Measurements from ENCODE around the gene ZNF668.

ZNF668 gene

DNA sequence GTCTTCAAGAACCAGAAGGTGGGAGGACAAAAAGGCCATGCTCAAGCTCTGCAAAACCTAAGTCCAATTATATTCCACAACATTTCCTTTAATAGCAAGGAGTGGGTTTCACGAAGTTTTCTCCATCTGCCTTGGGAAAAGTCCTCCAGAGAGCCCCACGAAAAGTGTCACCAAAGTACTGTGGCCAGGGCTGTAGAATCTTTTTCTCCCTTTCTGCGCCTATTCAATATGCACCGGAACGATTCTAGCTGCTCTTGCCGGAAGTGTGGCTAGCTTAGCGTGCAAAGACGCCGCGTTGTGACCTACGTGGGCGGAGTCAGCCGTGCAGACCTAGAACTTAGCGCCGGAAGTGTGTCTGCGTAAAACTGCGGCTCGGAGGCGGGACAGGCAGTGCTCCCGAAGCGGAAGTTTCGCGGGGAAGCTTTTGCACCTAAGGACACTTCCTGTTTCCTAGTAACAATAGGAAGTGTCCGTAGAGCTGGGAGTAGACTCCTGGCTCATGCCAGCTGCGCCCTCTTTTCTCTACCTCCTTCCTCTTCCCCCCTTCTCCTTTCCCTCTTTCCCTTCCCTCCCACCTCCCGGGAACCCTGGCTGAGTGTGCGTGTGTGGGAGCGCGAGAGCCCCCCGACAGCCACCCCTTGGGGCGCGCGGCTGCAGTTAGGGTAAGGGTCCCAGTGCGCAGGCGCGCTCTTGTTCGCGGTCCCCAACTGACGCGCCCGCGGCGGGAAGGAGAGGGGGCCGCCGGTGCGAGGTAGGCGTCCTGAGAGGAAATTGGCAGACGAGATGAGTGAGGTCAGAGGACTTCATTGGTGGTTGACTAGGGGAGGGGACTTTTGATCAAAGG, at the start of gene ZNF668, which contains the start of gene ZNF646:
ZNF668 (minus strand) TSS at position 271 of the 844 bp plus-strand sequence. CDS start 9,781 bp downstream, outside the sequence.
ZNF646 (plus strand) TSS at position 453 of the 844 bp plus-strand sequence. CDS start 1,903 bp downstream, outside the sequence.
- peaks cover 32 to 36% of the 10 kb centered on the region in 2 experiments for H3K4me1 ChIP-seq (ENCODE audit: control insufficient read depth in 1 of 2, insufficient read depth in 1 of 2, low read depth in 1 of 2, low read length in 1 of 2)
- H3K27me3 ChIP-seq, result no peaks in the 10 kb centered on the region
- H3K9me3 ChIP-seq, result no peaks in the 10 kb centered on the region

DNA sequence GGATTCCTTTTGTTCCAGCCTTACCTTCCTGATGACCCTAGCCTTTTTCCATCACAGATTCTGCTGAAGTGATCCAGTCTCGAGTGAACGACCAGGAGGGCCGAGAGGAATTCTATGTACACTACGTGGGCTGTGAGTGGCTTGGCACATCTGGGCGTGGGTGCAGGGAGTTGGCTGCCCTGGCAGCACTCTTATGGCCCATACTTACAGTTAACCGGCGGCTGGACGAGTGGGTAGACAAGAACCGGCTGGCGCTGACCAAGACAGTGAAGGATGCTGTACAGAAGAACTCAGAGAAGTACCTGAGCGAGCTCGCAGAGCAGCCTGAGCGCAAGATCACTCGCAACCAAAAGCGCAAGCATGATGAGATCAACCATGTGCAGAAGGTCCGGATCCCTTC, 46.1 kb upstream of the ZNF668 start:
- H3K9me3 ChIP-seq, result no peaks in the 10 kb centered on the region
- peak overlapping the region; percentile 99 for H3K27ac ChIP-seq
- H3K36me3 ChIP-seq, result peaks cover 40% of the 10 kb centered on the region
- no peak for TF ChIP-seq CTCF (IDR thresholded peaks at IDR 0.05)
- H3K4me1 ChIP-seq (ENCODE audit: control insufficient read depth in 1 of 2, insufficient read depth in 1 of 2, low read depth in 1 of 2, low read length in 1 of 2), result peaks cover 31 to 37% of the 10 kb centered on the region in 2 experiments
- no peak overlapping the region for H3K4me3 ChIP-seq (ENCODE audit: low read depth in 1 of 2, low read length in 1 of 2)
- H3K27me3 ChIP-seq, result no peaks in the 10 kb centered on the region

More for the DNA sequence above, at the start of gene ZNF668, which contains the start of gene ZNF646:
- H3K4me3 ChIP-seq (ENCODE audit: low read depth in 1 of 2, low read length in 1 of 2), result peak within 1 kb of the TSS; percentile 98
- TF ChIP-seq CTCF (IDR thresholded peaks at IDR 0.05), result peak; percentile 28
- H3K27ac ChIP-seq, result peak within 1 kb of the TSS; percentile 95
- peaks cover 32% of the 10 kb centered on the region for H3K36me3 ChIP-seq

DNA sequence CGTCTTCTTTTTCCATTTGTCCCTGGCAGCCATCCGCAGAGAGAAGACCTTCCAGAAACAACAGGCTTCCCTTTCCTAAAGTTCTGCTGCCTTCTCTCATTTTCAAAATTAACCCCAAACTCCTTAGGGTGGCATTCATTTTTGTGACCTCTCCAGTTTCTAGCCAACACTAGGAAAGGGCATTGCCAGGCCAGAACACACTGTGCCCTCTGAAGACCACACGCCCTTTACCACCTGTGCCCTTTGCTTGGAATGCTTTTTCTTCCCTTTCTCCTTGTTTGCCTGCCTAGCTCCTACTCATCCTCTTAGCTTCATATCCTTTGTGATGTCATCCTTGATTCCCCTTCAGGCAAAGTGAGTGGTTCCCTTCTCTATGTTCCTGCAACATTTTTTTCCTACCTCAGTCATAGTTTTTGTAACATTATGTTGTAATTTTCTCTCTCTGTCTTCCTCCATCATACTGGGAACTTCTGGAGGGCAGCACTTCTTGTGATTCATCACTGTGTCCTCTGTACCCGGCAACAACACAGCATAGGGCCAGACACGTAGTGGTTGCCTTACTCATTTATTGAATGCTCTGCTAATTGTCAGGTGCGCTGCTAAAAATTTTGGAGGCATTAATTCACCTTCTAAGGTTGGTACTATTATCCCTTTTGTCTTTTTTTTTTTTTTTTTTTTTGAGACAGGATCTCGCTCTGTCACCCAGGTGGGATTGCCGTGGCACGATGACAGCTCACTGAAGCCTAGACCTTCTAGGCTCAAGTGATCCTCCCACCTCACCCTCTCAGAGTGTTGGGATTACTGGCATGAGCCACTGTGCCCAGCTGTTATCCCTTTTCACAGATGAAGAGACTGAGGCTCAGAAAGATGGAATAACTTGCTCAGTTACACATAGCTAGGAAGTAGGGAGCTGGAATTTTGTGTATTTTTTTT, 44.4 kb upstream of the ZNF668 start:
- Histone ChIP-seq H3K27me3 (no peaks in the 10 kb centered on the region), H3K36me3 (peaks cover 34% of the 10 kb centered on the region), H3K27ac (peak overlapping the region; percentile 99), H3K4me1 (ENCODE audit: control insufficient read depth in 1 of 2, insufficient read depth in 1 of 2, low read depth in 1 of 2, low read length in 1 of 2) (peaks cover 43 to 50% of the 10 kb centered on the region in 2 experiments), H3K9me3 (no peaks in the 10 kb centered on the region), H3K4me3 (ENCODE audit: low read depth in 1 of 2, low read length in 1 of 2) (peak overlapping the region; percentile 70 to 99)
- TF ChIP-seq CTCF (IDR thresholded peaks at IDR 0.05), result no peak

DNA sequence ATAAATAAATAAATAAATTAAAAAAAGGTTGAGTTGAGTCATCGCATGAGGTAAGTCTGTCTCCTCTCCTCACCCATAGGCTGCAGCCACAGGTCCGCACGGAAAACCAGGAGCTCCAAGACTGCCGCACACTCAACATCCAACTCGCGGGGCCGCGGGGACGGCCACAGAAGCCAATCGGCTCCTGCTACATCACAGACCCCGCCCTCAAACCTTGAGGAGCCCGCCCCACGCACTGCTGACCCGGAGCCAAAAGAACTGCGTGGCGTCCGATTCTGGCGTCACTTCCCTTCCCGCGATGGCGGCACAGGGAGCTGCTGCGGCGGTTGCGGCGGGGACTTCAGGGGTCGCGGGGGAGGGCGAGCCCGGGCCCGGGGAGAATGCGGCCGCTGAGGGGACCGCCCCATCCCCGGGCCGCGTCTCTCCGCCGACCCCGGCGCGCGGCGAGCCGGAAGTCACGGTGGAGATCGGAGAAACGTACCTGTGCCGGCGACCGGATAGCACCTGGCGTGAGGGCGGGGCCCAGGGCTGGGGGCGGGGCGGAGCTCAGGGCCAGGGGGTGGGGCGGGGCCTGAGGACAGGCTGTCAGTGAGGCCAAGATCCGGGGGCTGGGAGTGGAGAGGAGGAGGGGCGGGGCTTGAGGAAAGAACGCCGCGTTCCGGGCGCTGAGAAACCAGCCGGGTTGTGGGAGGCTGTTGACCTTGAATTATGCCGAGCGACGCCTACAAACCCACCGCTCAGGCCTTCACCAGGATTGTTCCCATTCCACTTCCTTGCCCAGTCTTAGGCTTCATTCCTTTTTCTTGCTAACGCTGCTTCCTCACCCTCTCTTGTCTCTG, 43.6 kb upstream of the ZNF668 start, which contains the start of gene KAT8:
KAT8 (plus strand) TSS at position 281 of the 839 bp plus-strand sequence; CDS start at position 299, 18 bp downstream.
- no peaks in the 10 kb centered on the region for H3K9me3 ChIP-seq
- no peaks in the 10 kb centered on the region for H3K27me3 ChIP-seq
- H3K4me1 ChIP-seq (ENCODE audit: control insufficient read depth in 1 of 2, insufficient read depth in 1 of 2, low read depth in 1 of 2, low read length in 1 of 2), result peaks cover 52 to 59% of the 10 kb centered on the region in 2 experiments
- TF ChIP-seq CTCF (IDR thresholded peaks at IDR 0.05), result no peak
- H3K36me3 ChIP-seq, result peaks cover 27% of the 10 kb centered on the region
- H3K27ac ChIP-seq, result peak within 1 kb of the TSS; percentile 99
- peak within 1 kb of the TSS; percentile 70 to 99 for H3K4me3 ChIP-seq (ENCODE audit: low read depth in 1 of 2, low read length in 1 of 2)
